ENCODE measurements around the gene CARD11.
"Not testable (repeated sequence)": the region's sequence is repeated elsewhere in the genome, so short reads cannot be mapped to it uniquely, and the experiment has no call there.

The CARD11 gene

DNA sequence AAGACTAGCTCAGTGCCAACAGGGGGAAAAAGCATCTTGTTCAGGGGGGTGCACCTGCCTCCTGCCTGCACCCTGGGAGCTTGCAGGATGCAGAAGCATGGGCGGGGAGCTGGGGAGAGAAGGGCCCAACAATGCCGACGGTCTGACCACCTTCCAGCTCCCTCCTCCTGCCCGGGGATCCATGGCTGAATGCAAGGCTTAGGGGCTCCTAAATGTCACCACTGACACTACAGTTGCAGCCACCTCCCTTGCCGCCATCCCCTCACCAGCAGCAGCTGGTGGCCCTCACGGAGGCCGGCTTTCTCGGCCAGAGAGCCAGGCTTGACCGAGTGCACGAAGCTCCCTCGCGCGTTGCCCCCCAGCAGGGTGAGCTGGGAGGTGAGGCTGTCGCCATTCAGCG, 120.8 kb downstream of the CARD11 start:
- no peak for DNase-seq

- no peak for DNase-seq
These were observed 121.3 kb downstream of the CARD11 start for GRCh38 chr7:2922348-2922691.

- no peak for DNase-seq
These were observed 121.9 kb downstream of the CARD11 start for GRCh38 chr7:2921653-2922347.

- no peak for DNase-seq
These were observed 122.6 kb downstream of the CARD11 start for GRCh38 chr7:2920956-2921652.

GRCh38 chr7:2920480-2920879, 123.2 kb downstream of the CARD11 start:
- not testable (repeated sequence) for DNase-seq

DNA sequence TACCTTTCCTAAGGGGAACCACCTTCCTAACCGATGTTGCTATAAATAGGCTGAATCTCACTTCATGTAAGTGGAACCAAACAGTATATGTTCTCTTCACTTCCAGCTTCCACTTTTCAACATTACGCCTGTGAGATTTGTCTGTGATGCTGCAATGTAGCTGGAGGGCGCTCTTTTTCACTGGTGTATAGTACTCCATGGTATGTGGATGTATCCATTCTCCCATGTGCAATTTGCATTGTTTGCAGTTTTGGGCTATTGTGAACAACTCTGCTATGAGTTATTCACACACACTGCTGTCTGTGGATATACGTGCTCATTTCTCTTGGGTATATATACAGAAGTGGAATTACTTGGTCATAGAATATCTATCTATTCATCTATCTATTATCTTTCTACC, 123.6 kb downstream of the CARD11 start:
- no peak for DNase-seq

GRCh38 chr7:2919256-2919655, 124.4 kb downstream of the CARD11 start:
- DNase-seq, result no peak

GRCh38 chr7:2918406-2918805, 125.3 kb downstream of the CARD11 start:
- DNase-seq, result no peak

- no peak for DNase-seq
These were observed 128.6 kb downstream of the CARD11 start for GRCh38 chr7:2915023-2915422.

- no peak for DNase-seq
These were observed 129.8 kb downstream of the CARD11 start for GRCh38 chr7:2913760-2914387.

- no peak for DNase-seq
These were observed 130.8 kb downstream of the CARD11 start for GRCh38 chr7:2912684-2913439.

DNA sequence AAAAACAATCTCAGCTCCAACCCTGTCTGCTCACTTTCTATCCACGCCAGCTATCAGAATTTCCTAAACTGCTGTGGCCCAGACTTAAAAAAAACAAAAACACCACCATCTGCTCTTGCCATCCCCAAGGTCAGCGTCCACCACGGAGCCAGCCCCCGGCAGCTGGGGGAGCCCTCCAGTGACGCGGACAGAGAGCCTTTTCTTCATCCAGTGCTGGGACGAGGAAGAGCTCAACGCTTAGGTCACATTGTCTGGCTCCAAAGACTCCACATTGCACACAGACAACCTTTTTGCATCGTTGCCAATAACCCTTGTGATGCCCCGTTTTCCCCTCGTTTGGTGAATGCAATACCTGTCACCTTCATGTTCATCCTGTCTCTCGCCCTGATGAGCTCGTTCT, 132.2 kb downstream of the CARD11 start:
- DNase-seq, result no peak

DNA sequence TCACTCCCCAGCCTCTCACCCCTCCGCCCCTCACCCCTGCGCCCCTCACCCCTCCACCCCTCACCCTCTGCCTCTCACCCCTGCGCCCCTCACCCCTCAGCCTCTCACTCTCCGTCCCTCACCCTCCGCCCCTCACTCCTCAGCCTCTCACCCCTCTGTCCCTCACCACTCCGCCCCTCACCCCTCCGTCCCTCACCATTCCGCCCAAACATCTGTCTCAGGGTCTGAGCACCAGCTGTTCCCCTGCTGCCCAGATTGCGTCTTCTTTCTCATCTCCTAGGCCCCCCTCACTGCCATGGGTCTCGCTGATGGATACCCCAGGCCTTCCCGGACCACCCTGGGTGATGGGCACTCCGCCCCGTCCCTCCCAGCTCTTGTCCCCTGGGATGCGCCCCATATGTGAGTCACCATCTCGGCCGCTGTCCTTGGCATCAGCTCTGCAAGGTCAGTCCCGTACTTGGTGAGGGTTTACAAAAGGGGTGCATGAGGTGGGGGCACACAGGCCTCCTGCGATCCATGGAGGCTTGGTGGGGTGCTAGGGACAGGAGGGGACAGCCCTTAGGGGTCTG, 134.1 kb downstream of the CARD11 start:
- DNase-seq, result no peak

DNA sequence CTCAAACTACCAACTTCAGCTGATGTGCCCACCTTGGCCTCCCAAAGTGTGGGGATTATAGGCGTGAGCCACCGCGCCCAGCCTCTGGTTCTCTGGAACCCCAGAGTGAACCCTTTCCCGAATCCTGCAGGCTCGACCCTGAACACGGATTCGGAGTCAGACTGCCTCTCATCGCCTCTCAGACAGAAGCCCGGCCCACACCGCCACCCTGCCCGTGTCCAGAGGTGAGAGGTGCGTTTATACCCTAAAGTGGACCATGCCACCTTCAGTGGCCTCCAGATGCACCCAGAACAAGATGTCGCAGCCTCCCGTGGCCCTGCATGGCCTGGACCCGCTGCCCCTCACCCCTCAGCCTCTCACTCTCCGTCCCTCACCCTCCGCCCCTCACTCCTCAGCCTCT, 134.6 kb downstream of the CARD11 start:
- no peak for DNase-seq

- DNase-seq, result no peak
These were observed 135.5 kb downstream of the CARD11 start for GRCh38 chr7:2908103-2908683.

DNA sequence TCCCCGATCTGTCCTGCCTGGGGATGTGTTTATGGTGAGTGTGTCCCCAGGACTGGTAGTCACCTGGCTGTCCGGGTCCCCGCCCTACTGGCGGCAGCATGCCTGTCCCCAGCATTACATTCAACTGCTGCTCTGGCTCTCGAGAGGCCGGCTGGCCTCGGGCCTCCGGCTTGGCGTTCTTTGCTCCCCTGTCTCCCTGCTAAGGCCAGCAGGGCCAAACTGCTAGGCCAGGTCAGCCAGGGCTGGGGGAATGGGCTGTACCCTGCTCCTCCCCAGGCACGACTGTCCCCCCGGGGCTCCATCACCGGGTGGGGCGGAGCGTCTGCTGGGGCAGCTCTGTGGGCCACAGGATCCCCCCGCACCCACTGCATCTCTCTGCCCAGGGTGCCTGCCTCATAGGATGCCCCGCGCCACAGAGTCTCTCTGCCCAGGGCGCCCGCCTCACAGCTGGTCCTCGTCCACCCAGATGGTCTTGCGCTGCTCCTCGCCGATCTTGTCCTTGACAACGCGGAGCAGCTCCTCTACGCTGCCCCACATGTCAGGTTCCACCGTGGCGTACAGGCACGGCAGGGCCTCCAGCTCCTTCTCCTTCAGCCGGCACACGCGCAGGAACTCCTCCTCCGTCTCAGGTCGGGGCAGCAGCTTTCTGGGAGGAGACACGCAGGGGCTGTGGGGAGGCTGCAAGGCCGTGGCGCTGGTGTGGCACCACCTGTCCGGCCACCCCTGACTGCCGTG, 137.3 kb downstream of the CARD11 start:
- no peak for DNase-seq

- DNase-seq, result no peak
These were observed 138.2 kb downstream of the CARD11 start for GRCh38 chr7:2905500-2905899.

DNA sequence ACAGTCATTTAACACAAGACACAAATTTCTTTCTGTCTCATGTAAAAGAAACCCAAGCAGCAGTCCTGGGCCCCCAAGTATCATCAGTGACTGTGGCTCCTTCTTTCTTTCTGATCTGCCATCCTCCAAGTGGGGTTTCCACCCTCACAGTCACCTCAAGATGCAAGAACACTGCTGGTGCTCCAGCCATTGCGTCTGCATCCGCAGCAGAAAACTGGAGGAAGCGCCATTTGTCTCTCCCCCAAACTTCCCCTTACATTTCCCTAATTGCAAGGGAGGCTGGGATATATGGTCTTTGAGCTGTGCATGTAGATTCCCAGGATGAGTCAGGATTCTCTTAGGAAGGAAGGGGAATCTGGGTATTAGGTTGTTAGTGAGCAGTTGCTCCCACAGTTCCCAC, 138.6 kb downstream of the CARD11 start:
- DNase-seq, result no peak

- no peak for DNase-seq
These were observed 139.5 kb downstream of the CARD11 start for GRCh38 chr7:2904202-2904601.

GRCh38 chr7:2903682-2904162, 139.9 kb downstream of the CARD11 start:
- no peak for DNase-seq

GRCh38 chr7:2897023-2897422, 146.6 kb downstream of the CARD11 start:
- DNase-seq, result no peak

- DNase-seq, result no peak
These were observed 147.5 kb downstream of the CARD11 start for GRCh38 chr7:2896131-2896530.
